DND-41 (cell line): Measurements from ENCODE around the gene PELI2.

Experiments used
- CTCF ChIP-seq: IDR thresholded peaks from 2 replicates; pipeline ENCODE4 v1.5.1; 2012; ENCODE audit warnings: borderline replicate concordance, low read length, moderate library complexity, mild to moderate bottlenecking; ENCODE audit not compliant: poor library complexity, severe bottlenecking; ENCODE audit errors: extremely low read depth
- EZH2 ChIP-seq: IDR thresholded peaks from 3 replicates; pipeline ENCODE4 v1.6.1; 2012; ENCODE audit warnings: borderline replicate concordance, low read depth, mild to moderate bottlenecking, moderate library complexity, low read length, inconsistent platforms; ENCODE audit not compliant: severe bottlenecking

DNA sequence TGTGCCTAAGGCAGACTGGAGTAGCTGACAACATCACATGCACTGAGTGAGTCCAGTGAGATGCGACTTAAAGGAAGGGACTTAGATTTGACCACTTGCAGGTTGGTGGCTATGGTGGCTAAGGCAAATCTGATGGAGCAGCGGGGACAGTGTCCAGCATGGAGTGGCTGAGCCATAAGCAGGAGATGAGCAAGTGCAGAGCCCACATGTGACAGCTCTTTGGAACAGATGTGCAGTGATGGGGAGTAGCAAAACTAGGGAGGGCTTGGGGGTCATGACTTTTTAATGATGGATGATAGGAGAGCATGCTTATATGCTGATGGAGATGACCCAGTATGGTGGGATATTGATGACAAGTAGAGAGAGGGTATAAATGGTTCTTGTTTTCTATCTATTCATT lies 80.2 kb downstream of the PELI2 start:
- TF ChIP-seq CTCF (no peak), EZH2 (no peak)
